Activated CD4-positive, alpha-beta T cell treated with anti-CD3 and anti-CD28 coated beads for 36 hours (primary cell): ENCODE data around the gene RITA1. TPM values are rescaled to one million over a fixed set of nuclear protein-coding genes. Genes with fewer than 3 reads are reported as not detected.

Source experiments
- ATAC-seq: fragments of 200-7000 bp; cut with Tn5 transposase; one replicate; pipeline ENCODE4 v1.10.0; 2021; ENCODE audit warnings: mild to moderate bottlenecking, moderate library complexity
- CTCF ChIA-PET: fragments of 350-600 bp; sonication (Branson Sonifier 250); formaldehyde crosslinking; loops from one replicate; lab custom pipeline; 2021; ENCODE audit warnings: antibody characterized with exemption; lab: Charles Lee
- POLR2A ChIA-PET: fragments of 350-600 bp; sonication (Branson Sonifier 250); formaldehyde crosslinking; loops from one replicate; lab custom pipeline; 2021; ENCODE audit warnings: antibody characterized with exemption, inconsistent platforms; lab: Charles Lee
- DNase-seq: peaks from one replicate; pipeline ENCODE4 v3.0.0-alpha.2; 2020
- H3K27ac Mint-ChIP-seq: one replicate; pipeline ENCODE4 v1.8.0; 2021; ENCODE audit warnings: mixed read lengths
- H3K27me3 Mint-ChIP-seq: one replicate; pipeline ENCODE4 v1.8.0; 2021; ENCODE audit warnings: mixed read lengths
- H3K36me3 Mint-ChIP-seq: one replicate; pipeline ENCODE4 v1.8.0; 2021; ENCODE audit warnings: low read depth, mixed read lengths
- H3K4me1 Mint-ChIP-seq: one replicate; pipeline ENCODE4 v1.8.0; 2021; ENCODE audit warnings: mixed read lengths
- H3K4me3 Mint-ChIP-seq: one replicate; pipeline ENCODE4 v1.8.0; 2021; ENCODE audit warnings: mild to moderate bottlenecking, moderate library complexity, mixed read lengths
- H3K9me3 Mint-ChIP-seq: one replicate; pipeline ENCODE4 v1.8.0; 2021; ENCODE audit warnings: low read depth, mixed read lengths
- intact Hi-C, 2 experiments: fragments of 100-400 bp; cut with DNase I in 1 of 2; cut with micrococcal nuclease in 1 of 2; formaldehyde crosslinking; loops; one replicate each; pipeline versions ENCODE4 v1.14.2 to v1.15.1; 2022 to 2024; cut with DNase I, micrococcal nuclease
- total RNA-seq, 2 experiments: library from RNA; stranded (reverse); gene quantifications; one replicate each; pipeline ENCODE4 v1.2.3, GENCODE V29; 2021

The RITA1 gene
- total RNA-seq, 2 experiments from 2014 or later = 23.4 to 25.7 TPM

GRCh38 chr12:113155060-113155459, 30.5 kb upstream of the RITA1 start:
- intact Hi-C loops = no loop called here
- peaks cover 17% of the 10 kb centered on the region for H3K4me1 Mint-ChIP-seq
- H3K36me3 Mint-ChIP-seq = peaks cover 9% of the 10 kb centered on the region
- DNase-seq (no peak), ATAC-seq (no peak)
- H3K9me3 Mint-ChIP-seq = no peaks in the 10 kb centered on the region
- H3K27me3 Mint-ChIP-seq = peaks cover 11% of the 10 kb centered on the region
- peak overlapping the region; percentile 30 for H3K4me3 Mint-ChIP-seq
- no peak overlapping the region for H3K27ac Mint-ChIP-seq
- ChIA-PET POLR2A (interaction anchor here (0.6 kb wide), 1 partner anchor 11 kb away, joined by 3 read pairs; no protein-coding TSS in a partner anchor), CTCF (interaction anchor here (0.5 to 5.0 kb wide), 4 partner anchors 18 to 106 kb away, joined by 3 to 57 read pairs (median 14); partner anchors contain the start of gene RASAL1)

GRCh38 chr12:113155646-113156045, 29.9 kb upstream of the RITA1 start:
- no peak overlapping the region for H3K4me3 Mint-ChIP-seq
- ChIA-PET POLR2A (interaction anchor here (0.6 kb wide), 1 partner anchor 11 kb away, joined by 3 read pairs; no protein-coding TSS in a partner anchor), CTCF (interaction anchor here (0.7 to 5.0 kb wide), 3 partner anchors 18 to 107 kb away, joined by 3 to 57 read pairs (median 25); partner anchors contain the start of gene RASAL1)
- no peaks in the 10 kb centered on the region for H3K9me3 Mint-ChIP-seq
- DNase-seq = no peak
- peaks cover 14% of the 10 kb centered on the region for H3K36me3 Mint-ChIP-seq
- peaks cover 17% of the 10 kb centered on the region for H3K4me1 Mint-ChIP-seq
- intact Hi-C loops = no loop called here
- ATAC-seq = no peak
- peaks cover 11% of the 10 kb centered on the region for H3K27me3 Mint-ChIP-seq
- H3K27ac Mint-ChIP-seq = no peak overlapping the region

- intact Hi-C loops = no loop called here
- DNase-seq = no peak
- ChIA-PET POLR2A (interaction anchor here (0.7 kb wide), 1 partner anchor 805 kb away, joined by 3 read pairs; no protein-coding TSS in a partner anchor), CTCF (interaction anchor here (0.9 to 1.3 kb wide), 4 partner anchors 14 to 250 kb away, joined by 3 to 6 read pairs (median 4); no protein-coding TSS in a partner anchor)
- Mint-ChIP-seq H3K9me3 (no peaks in the 10 kb centered on the region), H3K36me3 (peaks cover 22% of the 10 kb centered on the region), H3K4me3 (peak overlapping the region; percentile 4), H3K27ac (no peak overlapping the region), H3K4me1 (peaks cover 11% of the 10 kb centered on the region), H3K27me3 (peaks cover 6% of the 10 kb centered on the region)
- ATAC-seq = no peak
These were observed 28.2 kb upstream of the RITA1 start for GRCh38 chr12:113157218-113157859.

- peaks cover 6% of the 10 kb centered on the region for H3K4me1 Mint-ChIP-seq
- POLR2A ChIA-PET = no interaction called here
- H3K9me3 Mint-ChIP-seq = no peaks in the 10 kb centered on the region
- H3K4me3 Mint-ChIP-seq = no peak overlapping the region
- H3K27ac Mint-ChIP-seq = no peak overlapping the region
- peaks cover 32% of the 10 kb centered on the region for H3K36me3 Mint-ChIP-seq
- CTCF ChIA-PET = interaction anchor here (1.1 to 1.9 kb wide), 3 partner anchors 12 to 18 kb away, joined by 3 to 8 read pairs (median 3); no protein-coding TSS in a partner anchor
- no peak for DNase-seq
- H3K27me3 Mint-ChIP-seq = peaks cover 3% of the 10 kb centered on the region
- no peak for ATAC-seq
- intact Hi-C loops = no loop called here
These were observed 26.9 kb upstream of the RITA1 start for GRCh38 chr12:113158439-113159203.

GRCh38 chr12:113159937-113160336, 25.6 kb upstream of the RITA1 start:
- Mint-ChIP-seq H3K4me1 (peaks cover 3% of the 10 kb centered on the region), H3K4me3 (no peak overlapping the region), H3K36me3 (peaks cover 34% of the 10 kb centered on the region), H3K27me3 (no peaks in the 10 kb centered on the region), H3K27ac (no peak overlapping the region), H3K9me3 (no peaks in the 10 kb centered on the region)
- intact Hi-C loops = no loop called here
- ChIA-PET CTCF (interaction anchor here (1.2 to 3.5 kb wide), 3 partner anchors 12 to 17 kb away, joined by 3 to 23 read pairs (median 3); no protein-coding TSS in a partner anchor), POLR2A (no interaction called here)
- DNase-seq (no peak), ATAC-seq (no peak)

- DNase-seq = peak; percentile 48
- ChIA-PET CTCF (interaction anchor here (0.7 to 3.5 kb wide), 5 partner anchors 8 to 69 kb away, joined by 3 to 23 read pairs (median 5); no protein-coding TSS in a partner anchor), POLR2A (interaction anchor here (0.7 to 0.9 kb wide), 2 partner anchors 12 to 52 kb away, joined by 3 read pairs; partner anchors contain the start of gene CFAP73)
- H3K36me3 Mint-ChIP-seq = peaks cover 41% of the 10 kb centered on the region
- no peaks in the 10 kb centered on the region for H3K27me3 Mint-ChIP-seq
- H3K27ac Mint-ChIP-seq = no peak overlapping the region
- H3K4me1 Mint-ChIP-seq = peaks cover 3% of the 10 kb centered on the region
- no peaks in the 10 kb centered on the region for H3K9me3 Mint-ChIP-seq
- intact Hi-C loops = no loop called here
- H3K4me3 Mint-ChIP-seq = no peak overlapping the region
- ATAC-seq = peak; percentile 42
These were observed 24.0 kb upstream of the RITA1 start for GRCh38 chr12:113161415-113162016.

GRCh38 chr12:113162102-113163029, 23.2 kb upstream of the RITA1 start:
- Mint-ChIP-seq H3K4me1 (no peaks in the 10 kb centered on the region), H3K9me3 (no peaks in the 10 kb centered on the region), H3K27me3 (no peaks in the 10 kb centered on the region), H3K36me3 (peaks cover 44% of the 10 kb centered on the region), H3K27ac (no peak overlapping the region), H3K4me3 (no peak overlapping the region)
- intact Hi-C loops = no loop called here
- ChIA-PET POLR2A (interaction anchor here (0.7 to 0.9 kb wide), 2 partner anchors 13 to 51 kb away, joined by 3 read pairs; partner anchors contain the start of gene CFAP73), CTCF (interaction anchor here (0.7 to 3.5 kb wide), 3 partner anchors 9 to 14 kb away, joined by 3 to 23 read pairs (median 5); no protein-coding TSS in a partner anchor)
- DNase-seq = no peak
- ATAC-seq = no peak

- Mint-ChIP-seq H3K4me3 (no peak overlapping the region), H3K4me1 (no peaks in the 10 kb centered on the region), H3K27me3 (no peaks in the 10 kb centered on the region), H3K9me3 (no peaks in the 10 kb centered on the region), H3K27ac (no peak overlapping the region), H3K36me3 (peaks cover 43% of the 10 kb centered on the region)
- ChIA-PET CTCF (interaction anchor here (3.5 kb wide), 1 partner anchor 11 kb away, joined by 23 read pairs; no protein-coding TSS in a partner anchor), POLR2A (no interaction called here)
- intact Hi-C loops = no loop called here
- DNase-seq (no peak), ATAC-seq (no peak)
These were observed 22.5 kb upstream of the RITA1 start for GRCh38 chr12:113163030-113163360.

- Mint-ChIP-seq H3K27me3 (no peaks in the 10 kb centered on the region), H3K4me3 (no peak overlapping the region), H3K4me1 (no peaks in the 10 kb centered on the region), H3K36me3 (peaks cover 43% of the 10 kb centered on the region), H3K27ac (no peak overlapping the region), H3K9me3 (no peaks in the 10 kb centered on the region)
- no peak for DNase-seq
- intact Hi-C loops = no loop called here
- ChIA-PET CTCF (interaction anchor here (0.7 kb wide), 1 partner anchor 13 kb away, joined by 3 read pairs; no protein-coding TSS in a partner anchor), POLR2A (no interaction called here)
- ATAC-seq = no peak
These were observed 21.5 kb upstream of the RITA1 start for GRCh38 chr12:113164014-113164413.
